K562 (cell line): Measurements from ENCODE around the gene TLE6. TPM values are rescaled to one million over a fixed set of nuclear protein-coding genes. Genes with fewer than 3 reads are reported as not detected.

Experiments
- CSDE1 ChIP-seq, 2 experiments: fragments of 450-650 bp; IDR thresholded peaks; 2 replicates each; pipeline ENCODE4 v1.6.1; 2016; ENCODE audit warnings: mild to moderate bottlenecking in 1 of 2
- FOXK2 ChIP-seq, 2 experiments: fragments of 450-650 bp; IDR thresholded peaks in 1 of 2; conservative IDR thresholded peaks in 1 of 2; 2 replicates each; pipeline ENCODE4 v1.6.1; 2016; ENCODE audit warnings: low read depth in 2 of 2, mild to moderate bottlenecking in 1 of 2
- HDAC6 ChIP-seq: IDR thresholded peaks from 2 replicates; pipeline ENCODE4 v1.6.1; 2012; ENCODE audit warnings: low read depth, mild to moderate bottlenecking, control low read depth, inconsistent platforms, low read length, moderate library complexity
- HMG20B ChIP-seq: fragments of 250-450 bp; sonication (Bioruptor Pico); IDR thresholded peaks from 2 replicates; pipeline ENCODE4 v1.5.0; 2021; ENCODE audit warnings: mild to moderate bottlenecking
- PHF21A ChIP-seq: fragments of 450-650 bp; IDR thresholded peaks from 2 replicates; pipeline ENCODE4 v1.6.1; 2017; ENCODE audit warnings: low read depth, borderline replicate concordance
- PML ChIP-seq: IDR thresholded peaks from 2 replicates; pipeline ENCODE4 v1.6.1; 2012; ENCODE audit warnings: low read length, inconsistent platforms
- POLR2AphosphoS2 ChIP-seq: IDR thresholded peaks from 2 replicates; pipeline ENCODE4 v1.6.1; 2012; ENCODE audit warnings: low read length, improper control_type of control experiment
- SAFB2 ChIP-seq: fragments of 200-400 bp; formaldehyde crosslinking; IDR thresholded peaks from 2 replicates; pipeline ENCODE4 v1.6.1; 2018; ENCODE audit warnings: borderline replicate concordance, low read length, low read depth, moderate library complexity; ENCODE audit not compliant: severe bottlenecking
- SOX6 ChIP-seq: fragments of 450-650 bp; IDR thresholded peaks from 2 replicates; pipeline ENCODE4 v1.6.1; 2014; ENCODE audit warnings: mild to moderate bottlenecking
- TRIM24 ChIP-seq, 2 experiments: fragments of 450-650 bp; IDR thresholded peaks; 2 replicates each; pipeline ENCODE4 v1.6.1; 2016
- ZKSCAN8 ChIP-seq: fragments of 200-800 bp; sonication (Bioruptor generic); IDR thresholded peaks from 2 replicates; pipeline ENCODE4 v1.6.1; 2016; ENCODE audit warnings: missing genetic modification characterization, missing compliant biosample characterization
- ZNF316 ChIP-seq: fragments of 450-650 bp; IDR thresholded peaks from 2 replicates; pipeline ENCODE4 v1.6.1; 2016
- polyA plus RNA-seq, 8 experiments: library from polyadenylated mRNA; depleted of rRNA in 4 of 8; stranded (reverse) in 5 of 8; unstranded in 3 of 8; fragments of >200 nt; fragmentation: Nextera tagmentation in 2 of 8; fragmentation: Illumina TruSeq in 1 of 8; extraction: Ambion mirVana in 2 of 8; extraction: Trizol in 1 of 8; gene quantifications; 2 replicates each; pipeline versions ENCODE4 v1.2.1 to v1.2.3, GENCODE V29; 2011 to 2014; ENCODE audit warnings: inconsistent platforms in 1 of 8, missing spikeins in 1 of 8
- total RNA-seq, 7 experiments: library from RNA; depleted of rRNA in 6 of 7; stranded (reverse); fragments of >200 nt in 6 of 7; fragmentation: Illumina TruSeq in 2 of 7; extraction: Trizol in 2 of 7; gene quantifications; 2 replicates each; pipeline versions ENCODE4 v1.2.1 to v1.2.3, GENCODE V29; 2011 to 2021; ENCODE audit warnings: low replicate concordance in 1 of 7
- TF ChIP-seq, protein P1 (sequence below): fragments of 450-650 bp; IDR thresholded peaks from 2 replicates; pipeline ENCODE4 v1.6.1; 2018; ENCODE audit not compliant: partially characterized antibody
- TF ChIP-seq, protein P2 (sequence below): IDR thresholded peaks from 2 replicates; pipeline ENCODE4 v1.6.1; 2011; ENCODE audit warnings: borderline replicate concordance, low read depth, mild to moderate bottlenecking, moderate library complexity, low read length; ENCODE audit not compliant: insufficient read depth, poor library complexity, severe bottlenecking
- TF ChIP-seq, protein P3 (sequence below): fragments of 250-450 bp; sonication (Bioruptor Pico); IDR thresholded peaks from 2 replicates; pipeline ENCODE4 v1.8.0; 2022; ENCODE audit warnings: moderate library complexity, mild to moderate bottlenecking, inconsistent platforms
- TF ChIP-seq, protein P4 (sequence below): fragments of 250-450 bp; sonication (Bioruptor Pico); IDR thresholded peaks from 2 replicates; pipeline ENCODE4 v1.5.0; 2021; ENCODE audit warnings: mild to moderate bottlenecking, borderline replicate concordance
- TF ChIP-seq, protein P5 (sequence below): fragments of 450-650 bp; IDR thresholded peaks from 2 replicates; pipeline ENCODE4 v1.6.1; 2016; ENCODE audit warnings: missing biosample characterization, missing genetic modification characterization

Gene TLE6
- total and polyA plus RNA-seq, 9 of the 15 experiments (the other 6 are each of a cell fraction or from before 2014, with no cell fraction given), result 1.1 to 6.1 (median 2.5) TPM

DNA sequence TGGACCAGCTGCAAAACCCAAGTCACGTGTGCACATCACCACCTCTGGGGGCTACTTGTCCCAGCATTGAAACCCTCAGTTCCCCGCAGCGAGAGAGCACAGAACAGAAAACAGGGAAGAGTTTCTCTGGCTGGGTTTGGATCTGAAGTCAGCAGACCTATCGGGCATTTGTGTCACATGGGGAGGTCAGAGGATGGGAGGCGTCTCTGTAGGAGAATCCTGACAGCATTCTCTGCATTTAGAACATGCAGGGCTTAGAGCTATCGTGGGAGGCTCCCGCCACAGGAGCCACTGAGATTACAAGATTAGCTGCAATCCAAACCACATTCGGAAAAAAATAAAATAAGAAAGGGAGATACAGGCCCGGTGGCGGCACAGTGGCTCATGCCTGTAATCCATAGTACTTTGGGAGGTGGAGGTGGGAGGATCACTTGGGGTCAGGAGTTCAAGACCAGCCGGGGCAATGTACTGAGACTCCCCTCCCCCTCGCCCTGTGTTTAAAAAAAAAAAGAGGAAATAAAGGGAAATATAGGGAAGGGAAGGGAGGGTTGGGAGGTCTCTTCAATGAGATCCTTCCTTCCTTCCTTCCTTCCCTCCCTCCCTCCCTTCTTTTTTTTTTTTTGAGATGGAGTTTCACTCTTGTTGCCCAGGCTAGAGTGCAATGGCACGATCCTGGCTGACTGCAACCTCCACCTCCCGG lies 2.9 kb upstream of the TLE6 start (continued):
- TF ChIP-seq, protein P1, sequence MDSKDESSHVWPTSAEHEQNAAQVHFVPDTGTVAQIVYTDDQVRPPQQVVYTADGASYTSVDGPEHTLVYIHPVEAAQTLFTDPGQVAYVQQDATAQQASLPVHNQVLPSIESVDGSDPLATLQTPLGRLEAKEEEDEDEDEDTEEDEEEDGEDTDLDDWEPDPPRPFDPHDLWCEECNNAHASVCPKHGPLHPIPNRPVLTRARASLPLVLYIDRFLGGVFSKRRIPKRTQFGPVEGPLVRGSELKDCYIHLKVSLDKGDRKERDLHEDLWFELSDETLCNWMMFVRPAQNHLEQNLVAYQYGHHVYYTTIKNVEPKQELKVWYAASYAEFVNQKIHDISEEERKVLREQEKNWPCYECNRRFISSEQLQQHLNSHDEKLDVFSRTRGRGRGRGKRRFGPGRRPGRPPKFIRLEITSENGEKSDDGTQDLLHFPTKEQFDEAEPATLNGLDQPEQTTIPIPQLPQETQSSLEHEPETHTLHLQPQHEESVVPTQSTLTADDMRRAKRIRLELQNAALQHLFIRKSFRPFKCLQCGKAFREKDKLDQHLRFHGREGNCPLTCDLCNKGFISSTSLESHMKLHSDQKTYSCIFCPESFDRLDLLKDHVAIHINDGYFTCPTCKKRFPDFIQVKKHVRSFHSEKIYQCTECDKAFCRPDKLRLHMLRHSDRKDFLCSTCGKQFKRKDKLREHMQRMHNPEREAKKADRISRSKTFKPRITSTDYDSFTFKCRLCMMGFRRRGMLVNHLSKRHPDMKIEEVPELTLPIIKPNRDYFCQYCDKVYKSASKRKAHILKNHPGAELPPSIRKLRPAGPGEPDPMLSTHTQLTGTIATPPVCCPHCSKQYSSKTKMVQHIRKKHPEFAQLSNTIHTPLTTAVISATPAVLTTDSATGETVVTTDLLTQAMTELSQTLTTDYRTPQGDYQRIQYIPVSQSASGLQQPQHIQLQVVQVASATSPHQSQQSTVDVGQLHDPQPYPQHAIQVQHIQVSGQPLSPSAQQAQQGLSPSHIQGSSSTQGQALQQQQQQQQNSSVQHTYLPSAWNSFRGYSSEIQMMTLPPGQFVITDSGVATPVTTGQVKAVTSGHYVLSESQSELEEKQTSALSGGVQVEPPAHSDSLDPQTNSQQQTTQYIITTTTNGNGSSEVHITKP, result no peak
- TF ChIP-seq, protein P2, sequence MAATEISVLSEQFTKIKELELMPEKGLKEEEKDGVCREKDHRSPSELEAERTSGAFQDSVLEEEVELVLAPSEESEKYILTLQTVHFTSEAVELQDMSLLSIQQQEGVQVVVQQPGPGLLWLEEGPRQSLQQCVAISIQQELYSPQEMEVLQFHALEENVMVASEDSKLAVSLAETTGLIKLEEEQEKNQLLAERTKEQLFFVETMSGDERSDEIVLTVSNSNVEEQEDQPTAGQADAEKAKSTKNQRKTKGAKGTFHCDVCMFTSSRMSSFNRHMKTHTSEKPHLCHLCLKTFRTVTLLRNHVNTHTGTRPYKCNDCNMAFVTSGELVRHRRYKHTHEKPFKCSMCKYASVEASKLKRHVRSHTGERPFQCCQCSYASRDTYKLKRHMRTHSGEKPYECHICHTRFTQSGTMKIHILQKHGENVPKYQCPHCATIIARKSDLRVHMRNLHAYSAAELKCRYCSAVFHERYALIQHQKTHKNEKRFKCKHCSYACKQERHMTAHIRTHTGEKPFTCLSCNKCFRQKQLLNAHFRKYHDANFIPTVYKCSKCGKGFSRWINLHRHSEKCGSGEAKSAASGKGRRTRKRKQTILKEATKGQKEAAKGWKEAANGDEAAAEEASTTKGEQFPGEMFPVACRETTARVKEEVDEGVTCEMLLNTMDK, result no peak
- no peak for TF ChIP-seq POLR2AphosphoS2
- TF ChIP-seq FOXK2 (conservative IDR thresholded peaks at IDR 0.05 in 1 of 2, IDR thresholded peaks at IDR 0.05 in 1 of 2; ENCODE audit: low read depth in 2 of 2), result 0 out of 4 replicates have a peak, but pooled peaks of 1 of the 2 experiments have one; percentile 32
- TF ChIP-seq, protein P3, sequence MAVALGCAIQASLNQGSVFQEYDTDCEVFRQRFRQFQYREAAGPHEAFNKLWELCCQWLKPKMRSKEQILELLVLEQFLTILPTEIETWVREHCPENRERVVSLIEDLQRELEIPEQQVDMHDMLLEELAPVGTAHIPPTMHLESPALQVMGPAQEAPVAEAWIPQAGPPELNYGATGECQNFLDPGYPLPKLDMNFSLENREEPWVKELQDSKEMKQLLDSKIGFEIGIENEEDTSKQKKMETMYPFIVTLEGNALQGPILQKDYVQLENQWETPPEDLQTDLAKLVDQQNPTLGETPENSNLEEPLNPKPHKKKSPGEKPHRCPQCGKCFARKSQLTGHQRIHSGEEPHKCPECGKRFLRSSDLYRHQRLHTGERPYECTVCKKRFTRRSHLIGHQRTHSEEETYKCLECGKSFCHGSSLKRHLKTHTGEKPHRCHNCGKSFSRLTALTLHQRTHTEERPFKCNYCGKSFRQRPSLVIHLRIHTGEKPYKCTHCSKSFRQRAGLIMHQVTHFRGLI (CRISPR knock-in tag), result no peak
- TF ChIP-seq PHF21A, result no peak
- no peak for TF ChIP-seq PML
- no peak for TF ChIP-seq SAFB2
- TF ChIP-seq, protein P4, sequence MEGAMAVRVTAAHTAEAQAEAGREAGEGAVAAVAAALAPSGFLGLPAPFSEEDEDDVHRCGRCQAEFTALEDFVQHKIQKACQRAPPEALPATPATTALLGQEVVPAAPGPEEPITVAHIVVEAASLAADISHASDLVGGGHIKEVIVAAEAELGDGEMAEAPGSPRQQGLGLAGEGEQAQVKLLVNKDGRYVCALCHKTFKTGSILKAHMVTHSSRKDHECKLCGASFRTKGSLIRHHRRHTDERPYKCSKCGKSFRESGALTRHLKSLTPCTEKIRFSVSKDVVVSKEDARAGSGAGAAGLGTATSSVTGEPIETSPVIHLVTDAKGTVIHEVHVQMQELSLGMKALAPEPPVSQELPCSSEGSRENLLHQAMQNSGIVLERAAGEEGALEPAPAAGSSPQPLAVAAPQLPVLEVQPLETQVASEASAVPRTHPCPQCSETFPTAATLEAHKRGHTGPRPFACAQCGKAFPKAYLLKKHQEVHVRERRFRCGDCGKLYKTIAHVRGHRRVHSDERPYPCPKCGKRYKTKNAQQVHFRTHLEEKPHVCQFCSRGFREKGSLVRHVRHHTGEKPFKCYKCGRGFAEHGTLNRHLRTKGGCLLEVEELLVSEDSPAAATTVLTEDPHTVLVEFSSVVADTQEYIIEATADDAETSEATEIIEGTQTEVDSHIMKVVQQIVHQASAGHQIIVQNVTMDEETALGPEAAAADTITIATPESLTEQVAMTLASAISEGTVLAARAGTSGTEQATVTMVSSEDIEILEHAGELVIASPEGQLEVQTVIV (CRISPR knock-in tag), result no peak
- TF ChIP-seq CSDE1 (IDR thresholded peaks at IDR 0.05), result no peak
- 0 out of 4 replicates have a peak, but pooled peaks of 1 of the 2 experiments have one; percentile 30 for TF ChIP-seq TRIM24 (IDR thresholded peaks at IDR 0.05)
- peak; percentile 85 for TF ChIP-seq SOX6
- TF ChIP-seq ZKSCAN8 (CRISPR knock-in tag), result no peak
- TF ChIP-seq HMG20B (CRISPR knock-in tag), result no peak
- TF ChIP-seq, protein P5, sequence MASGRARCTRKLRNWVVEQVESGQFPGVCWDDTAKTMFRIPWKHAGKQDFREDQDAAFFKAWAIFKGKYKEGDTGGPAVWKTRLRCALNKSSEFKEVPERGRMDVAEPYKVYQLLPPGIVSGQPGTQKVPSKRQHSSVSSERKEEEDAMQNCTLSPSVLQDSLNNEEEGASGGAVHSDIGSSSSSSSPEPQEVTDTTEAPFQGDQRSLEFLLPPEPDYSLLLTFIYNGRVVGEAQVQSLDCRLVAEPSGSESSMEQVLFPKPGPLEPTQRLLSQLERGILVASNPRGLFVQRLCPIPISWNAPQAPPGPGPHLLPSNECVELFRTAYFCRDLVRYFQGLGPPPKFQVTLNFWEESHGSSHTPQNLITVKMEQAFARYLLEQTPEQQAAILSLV, result no peak
- TF ChIP-seq ZNF316, result no peak
- TF ChIP-seq HDAC6, result no peak
